ENCODE results near the gene DGUOK.

GRCh38 chr2:73981081-73982001 lies 54.7 kb downstream of the DGUOK start:
- peak in 1 of 7 experiments; percentile 8 for TF ChIP-seq CTCF (IDR thresholded peaks at IDR 0.05)
- TF ChIP-seq POLR2A (IDR thresholded peaks at IDR 0.05), result no peak
